HG03175 (cell line): ENCODE measurements around the gene FAM53B.

Experiments used
- ATAC-seq: cut with Tn5 transposase; IDR thresholded peaks from one replicate; pipeline ENCODE4 v1.9.1; 2021; ENCODE audit warnings: mild to moderate bottlenecking, moderate library complexity; ENCODE audit not compliant: unreplicated experiment

The FAM53B gene

DNA sequence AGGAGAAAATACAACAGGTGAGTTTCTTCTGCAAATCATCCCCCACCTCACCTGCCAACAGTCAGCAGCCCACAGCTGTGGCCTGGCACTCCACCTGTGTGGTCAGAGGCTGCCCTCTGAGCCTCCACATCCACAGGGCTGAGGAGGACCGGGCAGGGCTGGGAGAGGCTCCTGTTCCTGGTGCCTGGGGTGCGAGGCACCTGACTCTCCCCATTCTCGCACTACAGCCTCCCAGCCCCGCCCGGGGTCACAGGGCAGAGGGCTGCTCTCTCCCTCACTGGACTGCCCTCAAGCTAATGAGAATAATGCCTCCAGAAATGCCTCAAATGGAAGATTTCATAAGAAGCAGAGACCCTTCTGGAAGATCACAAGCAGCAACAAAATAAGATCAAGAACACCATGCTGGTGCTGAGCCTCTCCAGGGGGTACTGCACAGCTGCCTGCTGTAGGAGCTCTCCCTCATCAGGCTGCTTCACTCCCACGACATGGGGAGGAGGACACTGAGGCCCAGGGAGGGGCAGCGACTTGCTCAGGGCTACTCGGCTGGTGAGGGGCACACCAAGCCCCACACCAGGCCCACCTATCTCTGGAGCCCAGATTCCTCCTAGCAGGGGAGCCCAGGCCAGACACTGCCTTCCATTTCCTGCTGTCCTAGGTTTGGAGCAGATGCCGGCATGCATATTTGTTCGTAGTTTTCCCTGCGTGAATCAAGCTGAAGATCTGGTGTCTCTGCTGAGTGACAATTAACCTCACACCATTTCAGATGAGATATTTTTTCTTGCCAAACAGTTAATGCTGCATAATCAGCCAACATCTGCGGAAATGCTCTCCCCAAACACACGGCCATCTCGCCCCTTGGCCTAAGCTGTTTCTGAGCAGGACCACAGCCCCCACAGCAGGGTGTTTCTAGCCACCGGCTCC, 76.5 kb downstream of the FAM53B start:
- no peak for ATAC-seq

DNA sequence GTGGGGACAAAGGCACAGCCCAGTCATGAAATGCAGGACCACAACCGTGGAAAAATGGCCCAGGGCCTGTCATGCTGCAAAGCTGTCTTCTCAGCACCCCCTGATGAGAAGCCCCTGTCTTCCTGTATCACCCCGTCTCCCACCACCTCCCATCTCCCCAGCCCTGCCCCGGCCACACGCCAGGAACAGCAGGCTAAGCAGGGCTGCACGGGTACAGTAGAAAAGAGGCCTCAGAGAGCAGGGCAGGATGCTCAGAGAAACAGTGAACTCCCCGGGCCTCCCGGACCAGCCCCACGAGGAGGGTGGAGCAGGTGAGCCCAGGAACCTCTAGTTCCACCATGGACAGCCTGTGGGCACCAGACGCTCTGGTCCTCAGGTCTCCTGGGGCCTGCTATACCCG, 77.7 kb downstream of the FAM53B start:
- ATAC-seq, result no peak

DNA sequence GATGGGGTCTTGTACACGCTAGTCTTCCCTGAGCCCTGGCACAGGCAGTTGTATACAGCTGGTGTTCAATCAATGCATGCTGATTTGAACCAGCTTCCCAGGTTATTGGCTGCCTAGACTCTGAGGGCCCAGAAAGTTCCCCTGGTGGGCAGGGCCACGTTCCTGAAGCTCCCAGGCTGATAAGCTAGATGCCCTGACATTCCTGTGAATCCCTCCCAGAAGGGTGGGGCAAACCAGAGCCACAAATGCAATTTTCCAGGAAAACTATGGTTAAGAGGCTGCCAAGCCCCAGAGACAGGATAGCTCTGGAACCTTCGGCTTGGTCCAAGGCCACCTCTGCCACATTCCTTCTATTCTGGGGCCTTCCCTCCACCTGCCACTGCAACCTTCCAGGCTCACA, 78.2 kb downstream of the FAM53B start:
- ATAC-seq, result no peak

DNA sequence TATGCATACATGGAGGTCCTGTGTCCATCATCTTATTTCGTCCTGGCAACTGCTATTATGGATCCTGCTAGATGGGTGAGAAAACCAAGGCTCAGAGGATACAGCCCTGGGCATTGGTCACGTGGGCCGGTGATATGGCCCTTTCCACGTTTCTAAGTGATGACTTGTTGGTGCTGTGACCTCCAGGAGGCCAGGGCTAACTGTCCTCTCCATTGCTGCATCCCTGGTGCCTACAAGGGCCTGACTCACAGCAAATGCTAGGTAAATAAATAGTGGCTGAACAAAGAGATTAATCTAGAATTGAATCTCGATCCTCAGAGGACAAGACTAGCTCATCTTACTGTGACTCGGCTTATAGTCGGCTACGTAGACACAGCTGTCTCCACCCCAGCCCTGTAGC, 78.6 kb downstream of the FAM53B start:
- ATAC-seq, result no peak

DNA sequence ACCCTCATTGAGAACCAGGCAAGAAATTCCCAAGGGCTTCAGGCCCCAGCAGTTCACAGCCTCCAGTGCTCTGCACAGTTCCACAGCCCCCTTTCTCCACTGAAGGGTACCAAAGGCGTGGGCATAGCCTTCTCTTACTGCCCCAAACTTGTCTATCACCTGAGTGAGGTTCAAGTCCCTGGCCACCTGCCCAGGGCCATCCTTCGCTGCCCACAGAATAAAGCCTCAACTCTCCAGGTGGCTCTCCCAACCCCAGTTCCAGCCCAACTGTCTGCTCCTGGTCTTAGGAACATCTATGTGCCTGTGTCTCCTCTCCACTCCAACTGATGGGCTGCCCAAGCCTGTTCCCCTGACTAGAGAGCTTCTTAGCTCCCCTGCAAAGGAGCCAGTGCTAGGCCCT, 79.1 kb downstream of the FAM53B start:
- ATAC-seq, result no peak

DNA sequence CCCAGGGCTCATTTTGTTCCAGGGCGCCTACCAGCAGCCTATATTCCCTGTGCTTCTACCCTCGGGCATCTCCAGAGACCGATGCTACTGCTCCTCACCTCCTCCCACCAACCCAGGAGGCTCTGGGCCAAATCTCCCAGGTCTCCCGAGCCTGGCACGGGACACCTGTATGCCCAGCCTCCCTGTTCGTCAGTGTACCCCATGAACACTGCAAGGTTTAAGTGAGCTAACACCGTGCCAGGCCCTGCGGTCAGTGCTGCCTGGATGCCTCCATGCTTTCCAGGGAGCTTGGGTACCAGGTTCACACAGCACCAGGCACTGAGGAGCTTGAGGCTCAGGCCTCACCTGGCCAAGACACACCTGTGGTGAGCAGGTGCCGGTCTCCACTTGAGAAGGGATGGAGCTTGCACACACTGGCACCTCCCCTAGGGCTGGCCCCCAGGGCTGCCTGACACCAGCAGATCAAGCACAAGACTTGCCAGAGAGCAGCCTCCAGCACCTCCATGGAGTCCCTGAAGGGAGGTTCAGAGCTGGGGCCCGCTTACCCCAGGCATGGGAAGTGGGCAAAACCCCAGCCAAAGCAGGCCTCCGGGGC, 80.3 kb downstream of the FAM53B start:
- no peak for ATAC-seq

DNA sequence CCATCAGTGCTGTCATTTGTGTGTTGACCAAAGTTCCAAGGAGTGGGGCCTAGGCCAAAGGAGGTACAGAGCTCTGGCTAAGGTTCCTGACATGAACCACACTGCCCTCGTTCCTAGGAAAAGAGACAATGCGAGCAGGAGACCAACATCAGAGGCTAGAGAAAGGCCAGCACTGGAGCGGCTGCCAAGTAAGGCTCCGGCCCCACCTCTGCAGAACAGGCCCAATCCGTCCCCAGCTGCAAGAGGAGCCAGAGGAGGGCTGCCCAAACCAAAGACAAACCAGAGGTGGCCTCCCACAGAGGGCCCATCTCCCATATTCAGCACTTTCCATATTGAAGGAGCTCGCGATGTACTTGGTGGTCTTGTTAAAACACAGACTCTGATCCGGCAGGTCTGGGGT, 81.0 kb downstream of the FAM53B start:
- ATAC-seq, result no peak

DNA sequence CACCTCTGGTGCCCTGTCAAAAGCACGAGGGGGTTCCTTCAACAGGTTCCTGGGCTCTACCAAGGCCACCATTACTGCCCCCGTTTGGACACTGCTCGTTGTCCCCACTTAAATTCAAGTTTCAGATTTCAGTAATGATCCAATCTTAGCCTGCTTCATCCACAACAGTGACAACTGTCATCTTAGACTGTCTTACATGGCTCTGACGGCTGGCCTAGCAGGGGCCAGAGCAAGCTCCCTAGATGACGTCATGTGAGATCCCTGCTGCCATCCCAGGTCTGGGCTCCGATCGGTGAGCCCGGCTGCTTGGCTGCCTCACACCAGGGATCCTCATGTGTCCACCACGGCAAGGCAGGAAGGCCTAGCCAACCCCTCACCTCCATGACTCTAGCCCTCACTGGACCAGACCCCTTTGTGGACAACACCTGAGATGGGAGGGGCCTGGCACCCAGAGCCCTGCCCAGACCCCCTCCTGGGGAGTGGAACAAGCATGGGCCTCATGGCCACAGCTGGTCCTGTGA, 82.5 kb downstream of the FAM53B start:
- no peak for ATAC-seq

DNA sequence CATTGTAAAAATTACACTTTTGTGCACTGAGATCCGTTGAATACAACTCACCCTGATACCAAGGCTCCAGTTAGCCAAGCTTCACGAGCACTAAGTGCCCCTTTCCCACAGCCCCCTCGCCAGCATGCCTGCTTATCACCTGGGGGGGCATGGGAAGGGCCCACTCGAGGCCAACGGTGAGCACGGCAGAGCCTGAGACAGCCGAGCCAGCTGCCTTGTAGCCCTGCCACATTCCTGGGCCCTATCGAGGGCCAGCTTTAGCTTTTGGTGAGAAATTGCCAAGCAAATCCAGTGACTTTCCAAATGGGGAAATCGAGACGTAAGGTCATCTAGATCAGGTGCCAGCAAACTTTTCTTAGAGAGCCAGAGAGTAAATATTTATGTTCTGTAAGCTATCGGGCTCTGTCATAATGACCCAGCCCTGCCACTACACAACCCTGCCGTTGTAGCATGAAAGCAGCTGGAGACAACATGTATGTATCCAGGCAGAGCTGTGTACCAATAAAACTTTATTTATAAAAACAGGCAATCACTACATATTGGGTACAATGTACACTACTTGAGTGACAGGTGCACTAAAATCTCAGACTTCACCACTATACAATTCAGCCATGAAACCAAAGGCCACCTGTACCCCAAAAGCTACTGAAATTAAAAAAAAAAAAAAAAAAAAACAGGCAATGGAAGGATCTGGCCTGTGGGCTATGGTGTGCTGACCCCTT, 83.6 kb downstream of the FAM53B start:
- ATAC-seq, result no peak

DNA sequence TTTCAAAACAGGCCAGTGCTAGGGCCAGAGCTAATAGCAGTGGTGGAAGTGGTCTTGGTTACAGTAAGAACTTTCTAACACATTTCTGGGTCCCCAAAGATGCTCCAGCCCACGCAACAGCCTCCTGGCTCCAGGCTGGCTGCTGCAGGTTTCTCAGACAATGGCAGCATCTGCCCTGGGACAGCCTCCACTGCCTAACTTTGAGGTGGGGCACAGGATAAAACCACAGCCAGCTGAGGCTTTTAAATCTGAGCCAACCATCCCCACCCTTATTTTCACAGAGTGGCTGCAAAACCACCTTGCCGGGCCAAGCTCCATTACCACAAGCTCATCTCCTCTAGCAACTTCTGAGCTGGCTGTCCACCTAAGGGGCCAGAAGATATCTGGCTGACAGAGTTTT, 84.8 kb downstream of the FAM53B start:
- no peak for ATAC-seq

DNA sequence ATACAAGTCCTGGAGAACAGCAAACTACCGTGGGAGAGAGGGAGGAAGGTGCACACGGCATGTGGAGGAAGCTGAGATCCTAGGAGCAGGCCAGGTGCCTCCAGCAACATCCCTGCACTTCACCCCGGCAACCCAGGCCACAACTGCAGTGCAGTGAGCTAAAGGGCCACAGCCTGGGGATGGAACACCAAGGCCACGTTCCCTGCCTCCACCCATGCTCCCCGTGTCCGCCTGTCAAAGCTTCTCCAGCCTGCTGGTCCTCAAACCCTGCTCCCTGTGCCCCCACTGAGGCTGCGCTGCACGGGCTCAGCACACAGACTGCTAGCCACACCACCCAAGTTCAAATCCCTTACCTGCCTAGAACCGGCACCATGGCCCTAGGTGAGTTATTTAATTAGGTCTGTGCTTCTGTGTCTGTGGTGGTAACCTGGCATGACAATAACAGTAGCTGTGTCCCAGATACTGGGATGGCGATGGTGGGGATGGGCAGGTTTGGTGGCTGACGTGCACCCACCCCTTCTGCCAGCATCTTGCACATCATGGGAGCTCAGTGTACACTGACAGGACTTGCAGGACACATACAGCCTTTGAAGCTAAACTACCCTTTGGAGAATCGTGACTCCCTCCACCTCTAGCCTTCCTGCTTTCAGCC, 85.5 kb downstream of the FAM53B start:
- ATAC-seq, result no peak

DNA sequence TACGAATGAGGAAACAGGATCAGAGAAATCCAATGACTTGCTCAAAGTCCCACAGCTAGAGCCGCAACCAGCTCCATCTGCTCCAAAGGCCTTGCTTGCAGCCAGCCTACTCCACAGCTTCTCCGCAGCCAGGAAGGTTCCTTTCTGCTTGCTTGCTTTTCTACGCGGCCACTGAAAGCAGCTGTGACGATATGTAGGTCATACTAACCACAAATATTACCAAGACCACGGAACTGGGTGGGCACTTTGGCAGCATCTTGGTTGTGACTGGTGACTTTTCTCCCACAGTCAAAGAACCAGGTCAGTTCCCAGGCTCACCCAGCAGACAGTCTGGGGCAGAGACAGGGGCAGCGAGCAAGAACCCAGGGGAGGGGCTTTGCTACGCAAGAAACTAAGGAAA, 86.4 kb downstream of the FAM53B start:
- ATAC-seq, result no peak

DNA sequence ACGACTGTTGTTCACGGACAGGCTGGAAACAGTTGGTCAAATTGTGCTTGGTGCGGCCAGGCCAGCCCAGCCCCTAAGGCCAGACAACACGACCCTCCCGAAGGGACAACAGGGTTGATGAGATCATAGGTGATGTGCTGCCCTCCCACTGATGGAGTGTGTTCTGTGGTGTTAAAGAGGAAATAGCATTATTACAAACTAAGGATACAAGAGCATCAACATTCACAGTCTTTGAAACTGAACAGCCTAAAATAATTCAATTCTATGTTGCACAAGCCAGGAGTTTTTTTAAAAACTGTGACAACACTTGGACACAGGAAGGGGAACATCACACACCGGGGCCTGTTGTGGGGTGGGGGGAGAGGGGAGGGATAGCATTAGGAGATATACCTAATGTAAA, 87.6 kb downstream of the FAM53B start:
- ATAC-seq, result no peak

DNA sequence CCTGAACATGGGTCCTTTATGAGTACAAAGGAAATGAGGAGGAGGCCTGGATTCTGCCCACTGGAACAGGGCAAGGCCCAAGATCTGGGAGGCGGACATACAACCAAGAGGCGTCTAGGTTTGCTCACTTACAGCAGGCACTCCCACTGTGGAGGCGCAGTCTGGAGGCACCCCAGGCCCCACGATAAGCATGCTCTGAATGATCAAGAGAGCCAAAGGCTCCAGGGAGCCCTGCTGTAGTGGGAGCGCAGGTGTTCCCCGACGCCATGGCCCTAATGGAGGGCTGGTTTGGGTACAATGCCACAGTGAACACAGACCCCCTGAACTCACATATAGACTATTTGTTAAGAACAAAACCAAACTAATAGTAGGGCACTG, 88.1 kb downstream of the FAM53B start:
- ATAC-seq, result no peak

DNA sequence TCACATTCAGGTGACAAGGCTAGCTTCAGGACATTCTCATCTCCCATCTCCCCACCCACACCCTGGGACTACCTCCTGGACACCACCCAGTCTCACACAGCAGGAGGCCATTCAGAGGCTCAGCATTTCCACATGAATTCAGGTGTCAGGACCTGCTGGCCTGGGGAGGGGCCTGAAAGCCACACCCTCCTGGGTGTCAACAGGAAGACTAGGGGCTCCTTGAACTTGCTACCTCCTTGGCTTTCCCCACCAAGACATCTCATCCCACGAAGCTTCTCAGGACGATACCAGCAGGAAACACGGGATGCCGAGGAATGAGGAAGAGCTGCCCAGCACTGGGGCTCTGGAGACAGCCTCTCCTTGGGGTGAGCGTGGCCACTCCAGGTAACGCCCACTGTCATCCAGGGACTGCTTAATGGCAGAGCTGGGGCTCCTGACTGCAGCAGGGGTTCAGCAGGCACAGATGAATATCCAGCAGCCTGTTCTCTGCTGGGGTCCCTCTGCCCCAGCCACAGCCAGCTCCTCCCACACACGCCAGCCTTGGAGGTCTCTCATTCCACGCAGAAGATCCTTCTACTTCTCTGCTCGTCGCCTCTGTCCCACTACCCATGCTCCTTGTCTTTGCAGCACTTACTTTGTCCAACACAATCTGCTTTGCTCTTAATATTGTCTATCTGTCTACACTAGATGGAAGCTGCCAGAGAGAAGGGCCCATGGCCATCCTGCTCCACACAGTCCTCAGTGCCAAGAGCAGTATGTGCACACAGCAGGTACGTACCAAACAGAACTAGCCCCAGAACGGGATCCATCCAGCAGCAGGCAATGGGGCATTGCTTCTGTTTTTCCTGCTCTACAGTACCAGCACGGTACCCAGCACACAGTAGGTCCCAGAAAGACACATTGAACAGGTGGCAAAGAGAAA, 88.7 kb downstream of the FAM53B start:
- no peak for ATAC-seq

DNA sequence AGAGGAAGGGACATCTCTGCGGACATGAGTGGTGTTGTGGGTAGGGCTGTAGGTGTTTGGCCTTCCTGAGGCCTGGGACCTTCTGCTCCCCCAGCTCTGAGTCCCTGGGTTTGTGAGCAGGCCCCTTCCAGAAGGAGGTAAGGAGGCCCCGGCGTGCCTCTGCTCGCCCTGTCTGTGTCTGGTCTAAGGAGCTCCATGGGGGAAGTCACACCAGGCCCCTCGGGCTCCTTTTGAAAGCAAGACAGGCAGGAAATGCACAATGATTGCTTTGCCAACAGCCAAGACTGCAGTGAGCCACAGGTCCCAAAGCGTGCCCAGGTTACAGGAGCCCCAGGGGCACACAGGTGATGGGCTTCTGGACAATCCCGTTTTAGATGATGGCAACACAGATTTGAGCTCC, 89.5 kb downstream of the FAM53B start:
- no peak for ATAC-seq

DNA sequence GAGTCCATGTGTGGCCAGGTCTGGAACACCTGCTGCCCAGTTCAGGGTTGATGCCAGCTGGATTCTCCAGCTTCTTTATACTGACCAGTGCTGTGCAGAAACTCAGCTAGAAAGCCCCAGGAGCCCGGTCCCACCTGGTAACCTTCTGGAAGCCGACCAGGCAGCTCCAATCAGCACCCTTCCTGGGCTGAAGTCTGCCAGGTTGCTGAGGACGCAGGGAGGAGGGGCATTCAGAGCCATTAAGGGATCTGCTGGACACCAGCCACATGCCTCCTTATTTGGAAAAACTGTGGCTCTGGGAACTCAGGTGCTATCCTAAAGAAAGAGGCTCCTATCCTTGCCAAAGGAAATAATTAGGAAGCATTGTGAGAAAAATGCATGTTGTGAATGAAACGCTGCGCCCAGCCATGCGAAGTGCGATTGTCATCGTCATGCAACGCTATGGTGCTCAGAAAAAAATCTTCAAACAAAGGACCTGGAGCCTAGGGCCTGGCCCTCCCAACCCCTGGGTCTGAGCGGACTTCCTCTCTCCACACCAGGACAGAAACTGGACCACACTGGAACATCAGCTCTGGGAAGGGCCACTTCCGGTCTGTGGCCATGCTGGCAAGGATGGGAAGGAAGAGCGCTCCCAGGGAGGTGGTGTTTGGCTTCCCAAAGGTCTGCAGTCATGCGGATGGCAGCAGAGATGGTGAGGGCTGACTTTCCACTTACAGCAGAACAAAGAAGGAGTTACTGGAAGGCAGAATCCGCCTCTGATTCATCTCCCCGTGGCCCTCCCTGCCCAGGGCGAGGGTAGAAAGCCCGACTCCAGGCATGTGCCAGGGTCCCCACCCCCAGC, 90.1 kb downstream of the FAM53B start:
- ATAC-seq, result no peak

DNA sequence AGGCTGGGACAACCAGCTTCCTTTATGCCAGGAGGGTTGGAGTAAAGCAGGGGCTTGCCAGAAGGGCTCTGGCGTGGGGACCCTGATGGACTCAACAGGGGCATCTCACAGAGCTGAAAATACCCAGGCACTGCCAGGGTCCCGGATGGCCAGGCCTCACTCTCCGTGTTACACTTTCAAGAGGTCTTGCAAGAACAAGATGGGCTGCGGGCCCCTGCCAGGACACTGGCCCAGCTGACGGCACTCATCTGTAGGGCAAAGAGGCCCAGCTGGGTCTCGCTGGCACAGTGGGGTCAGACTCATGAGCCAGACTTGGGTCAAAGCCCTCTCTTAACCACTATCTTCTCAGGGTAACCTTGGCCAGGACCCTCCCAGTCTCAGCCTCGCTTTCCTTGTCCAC, 90.9 kb downstream of the FAM53B start:
- no peak for ATAC-seq

DNA sequence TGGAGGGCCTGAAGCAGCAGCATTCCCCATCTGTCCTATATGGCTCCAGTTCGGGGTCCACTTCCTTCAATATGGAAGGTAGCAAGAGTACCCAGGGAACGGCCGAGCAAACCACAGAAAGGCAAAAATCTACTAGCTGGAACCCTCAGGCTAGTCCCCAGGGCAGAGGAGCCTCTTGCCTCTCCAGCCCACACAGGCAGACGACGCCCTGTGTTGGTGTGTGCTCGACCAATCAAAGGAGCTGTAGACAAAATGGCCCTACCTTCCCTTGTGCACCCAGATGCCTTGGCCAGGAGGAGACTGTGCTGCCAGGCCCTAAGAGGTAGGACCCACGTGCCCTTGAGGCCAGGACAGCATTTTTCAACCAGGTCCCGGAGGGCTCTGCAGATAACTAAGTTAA, 91.5 kb downstream of the FAM53B start:
- no peak for ATAC-seq
